ENCODE results near the gene PTPRT. TPM values are rescaled to one million over a fixed set of nuclear protein-coding genes. Genes with fewer than 3 reads are reported as not detected.
A peak's percentile ranks its signal among the peaks of the same experiment; 100 is the strongest.

PTPRT gene
- total RNA-seq, 4 donors from 2014 or later = under 0.01 to 2.1 TPM; not detected in 2

- Histone ChIP-seq H3K4me3 (no peak overlapping the region), H3K4me1 (no peaks in the 10 kb centered on the region), H3K27ac (no peak overlapping the region), H3K27me3 (no peaks in the 10 kb centered on the region), H3K9me3 (no peaks in the 10 kb centered on the region), H3K36me3 (no peaks in the 10 kb centered on the region)
- no peak for DNase-seq
- intact Hi-C loops (cut with DNase I; ENCODE audit: low total_unique reads) = no loop called here
- TF ChIP-seq POLR2A (IDR thresholded peaks at IDR 0.05) (no peak), CTCF (IDR thresholded peaks at IDR 0.05) (no peak)
Observed at GRCh38 chr20:42494290-42494689, 695.4 kb downstream of the PTPRT start.

- no peak for DNase-seq
- Histone ChIP-seq H3K4me3 (no peak overlapping the region), H3K4me1 (no peaks in the 10 kb centered on the region), H3K27ac (no peak overlapping the region), H3K9me3 (no peaks in the 10 kb centered on the region), H3K36me3 (no peaks in the 10 kb centered on the region), H3K27me3 (no peaks in the 10 kb centered on the region)
- TF ChIP-seq CTCF (IDR thresholded peaks at IDR 0.05) (no peak), POLR2A (IDR thresholded peaks at IDR 0.05) (no peak)
- intact Hi-C loops (cut with DNase I; ENCODE audit: low total_unique reads) = no loop called here
Observed at GRCh38 chr20:42493001-42493400, 696.7 kb downstream of the PTPRT start.

DNA sequence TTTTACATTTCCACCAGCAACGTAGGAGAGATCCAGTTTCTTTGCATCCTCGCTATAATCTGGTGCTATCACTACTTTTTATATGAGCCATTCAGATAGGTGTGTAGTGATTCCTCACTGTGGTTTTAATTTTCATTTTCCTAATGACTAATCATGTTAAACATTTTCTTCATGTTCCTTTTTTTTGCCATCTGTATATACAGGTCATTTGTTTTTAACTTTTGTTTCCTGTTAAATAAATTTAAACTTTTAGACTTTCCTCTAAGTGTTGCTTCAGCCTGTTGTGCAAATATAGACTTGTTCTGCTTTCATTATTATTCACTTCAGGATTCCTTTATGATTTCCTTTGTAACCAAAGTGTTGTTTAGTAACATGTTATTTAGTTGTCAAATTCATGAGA lies 697.4 kb downstream of the PTPRT start:
- H3K27me3 ChIP-seq = no peaks in the 10 kb centered on the region
- TF ChIP-seq POLR2A (IDR thresholded peaks at IDR 0.05) (no peak), CTCF (IDR thresholded peaks at IDR 0.05) (no peak)
- H3K27ac ChIP-seq = no peak overlapping the region
- no peaks in the 10 kb centered on the region for H3K4me1 ChIP-seq
- H3K4me3 ChIP-seq = no peak overlapping the region
- no peaks in the 10 kb centered on the region for H3K9me3 ChIP-seq
- intact Hi-C loops (cut with DNase I; ENCODE audit: low total_unique reads) = no loop called here
- H3K36me3 ChIP-seq = no peaks in the 10 kb centered on the region
- DNase-seq = no peak

- Histone ChIP-seq H3K4me1 (no peaks in the 10 kb centered on the region), H3K27me3 (no peaks in the 10 kb centered on the region), H3K4me3 (no peak overlapping the region), H3K36me3 (no peaks in the 10 kb centered on the region), H3K9me3 (no peaks in the 10 kb centered on the region), H3K27ac (no peak overlapping the region)
- TF ChIP-seq POLR2A (IDR thresholded peaks at IDR 0.05) (no peak), CTCF (IDR thresholded peaks at IDR 0.05) (no peak)
- no peak for DNase-seq
- intact Hi-C loops (cut with DNase I; ENCODE audit: low total_unique reads) = no loop called here
Observed at GRCh38 chr20:42485556-42485955, 704.1 kb downstream of the PTPRT start.

GRCh38 chr20:42484790-42485375 lies 704.8 kb downstream of the PTPRT start:
- no peak for TF ChIP-seq CTCF (IDR thresholded peaks at IDR 0.05)
- TF ChIP-seq POLR2A (IDR thresholded peaks at IDR 0.05) = no peak
- DNase-seq = no peak
- Histone ChIP-seq H3K27ac (peak overlapping the region in 1 of 2 donors; percentile 49), H3K36me3 (no peaks in the 10 kb centered on the region), H3K9me3 (no peaks in the 10 kb centered on the region), H3K4me3 (no peak overlapping the region), H3K4me1 (no peaks in the 10 kb centered on the region), H3K27me3 (no peaks in the 10 kb centered on the region)
- intact Hi-C loops (cut with DNase I; ENCODE audit: low total_unique reads) = no loop called here

All from uterus (tissue), 4 donors.